Measurements from ENCODE around the gene BICDL1.

The BICDL1 gene

DNA sequence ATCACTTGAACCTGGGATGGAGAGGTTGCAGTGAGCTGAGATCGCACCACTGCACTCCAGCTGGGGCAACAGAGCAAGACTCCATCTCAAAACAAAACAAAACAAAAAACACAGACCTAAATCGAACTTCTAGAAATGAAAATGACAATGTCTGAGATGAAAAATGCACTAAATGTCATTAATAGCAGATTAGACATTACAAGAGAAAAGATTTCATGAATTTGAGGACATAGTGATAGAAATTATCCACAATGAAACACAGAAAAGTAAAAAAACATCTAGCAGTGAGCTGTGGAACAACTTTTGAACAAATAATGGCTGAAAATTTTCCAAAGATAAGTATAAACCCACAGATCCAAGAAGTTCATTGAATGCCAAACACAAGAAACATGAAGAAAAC lies 35.2 kb downstream of the BICDL1 start:
- no peak overlapping the region for H3K4me3 ChIP-seq (replicated peaks; ENCODE audit: insufficient read depth, low read length)
- H3K27me3 ChIP-seq (ENCODE audit: insufficient read depth, poor library complexity, severe bottlenecking) = no peaks in the 10 kb centered on the region
- TF ChIP-seq POLR2AphosphoS5 (IDR thresholded peaks at IDR 0.05; ENCODE audit: low read depth) = no peak
- TF ChIP-seq, protein P1, sequence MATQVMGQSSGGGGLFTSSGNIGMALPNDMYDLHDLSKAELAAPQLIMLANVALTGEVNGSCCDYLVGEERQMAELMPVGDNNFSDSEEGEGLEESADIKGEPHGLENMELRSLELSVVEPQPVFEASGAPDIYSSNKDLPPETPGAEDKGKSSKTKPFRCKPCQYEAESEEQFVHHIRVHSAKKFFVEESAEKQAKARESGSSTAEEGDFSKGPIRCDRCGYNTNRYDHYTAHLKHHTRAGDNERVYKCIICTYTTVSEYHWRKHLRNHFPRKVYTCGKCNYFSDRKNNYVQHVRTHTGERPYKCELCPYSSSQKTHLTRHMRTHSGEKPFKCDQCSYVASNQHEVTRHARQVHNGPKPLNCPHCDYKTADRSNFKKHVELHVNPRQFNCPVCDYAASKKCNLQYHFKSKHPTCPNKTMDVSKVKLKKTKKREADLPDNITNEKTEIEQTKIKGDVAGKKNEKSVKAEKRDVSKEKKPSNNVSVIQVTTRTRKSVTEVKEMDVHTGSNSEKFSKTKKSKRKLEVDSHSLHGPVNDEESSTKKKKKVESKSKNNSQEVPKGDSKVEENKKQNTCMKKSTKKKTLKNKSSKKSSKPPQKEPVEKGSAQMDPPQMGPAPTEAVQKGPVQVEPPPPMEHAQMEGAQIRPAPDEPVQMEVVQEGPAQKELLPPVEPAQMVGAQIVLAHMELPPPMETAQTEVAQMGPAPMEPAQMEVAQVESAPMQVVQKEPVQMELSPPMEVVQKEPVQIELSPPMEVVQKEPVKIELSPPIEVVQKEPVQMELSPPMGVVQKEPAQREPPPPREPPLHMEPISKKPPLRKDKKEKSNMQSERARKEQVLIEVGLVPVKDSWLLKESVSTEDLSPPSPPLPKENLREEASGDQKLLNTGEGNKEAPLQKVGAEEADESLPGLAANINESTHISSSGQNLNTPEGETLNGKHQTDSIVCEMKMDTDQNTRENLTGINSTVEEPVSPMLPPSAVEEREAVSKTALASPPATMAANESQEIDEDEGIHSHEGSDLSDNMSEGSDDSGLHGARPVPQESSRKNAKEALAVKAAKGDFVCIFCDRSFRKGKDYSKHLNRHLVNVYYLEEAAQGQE (IDR thresholded peaks at IDR 0.05; ENCODE audit: insufficient replicate concordance, low read depth) = no peak
- no peak for TF ChIP-seq GABPA (IDR thresholded peaks at IDR 0.05; ENCODE audit: low read depth)
- TF ChIP-seq CTCF (IDR thresholded peaks at IDR 0.05; ENCODE audit: insufficient read depth, low read length) = no peak
- no peak for TF ChIP-seq SPI1 (IDR thresholded peaks at IDR 0.05; ENCODE audit: borderline replicate concordance, low read depth)
- no peak overlapping the region for H3K27ac ChIP-seq (replicated peaks)
- no peak for DNase-seq (ENCODE audit: low read depth in 1 of 2, low spot score in 1 of 2)

DNA sequence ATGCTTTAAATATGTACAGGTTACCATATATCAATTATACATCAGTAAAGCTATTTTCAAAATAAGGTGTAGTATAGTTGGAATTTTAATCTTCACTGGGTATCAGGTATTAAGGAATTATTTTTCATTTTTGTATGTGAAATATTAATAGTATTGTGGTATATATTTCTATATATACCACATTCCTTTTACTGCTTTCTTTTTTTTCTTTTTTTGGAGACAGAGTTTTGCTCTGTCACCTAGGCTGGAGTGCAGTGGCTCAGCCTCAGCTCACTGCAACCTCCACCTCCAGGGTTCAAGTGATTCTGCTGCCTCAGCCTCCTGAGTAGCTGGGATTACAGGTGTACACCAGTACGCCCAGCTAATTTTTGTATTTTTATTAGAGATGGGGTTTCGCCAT lies 36.6 kb downstream of the BICDL1 start:
- DNase-seq (ENCODE audit: low read depth in 1 of 2, low spot score in 1 of 2) = no peak
- TF ChIP-seq, protein P1 (IDR thresholded peaks at IDR 0.05; ENCODE audit: insufficient replicate concordance, low read depth) = no peak
- TF ChIP-seq SPI1 (IDR thresholded peaks at IDR 0.05; ENCODE audit: borderline replicate concordance, low read depth) (no peak), POLR2AphosphoS5 (IDR thresholded peaks at IDR 0.05; ENCODE audit: low read depth) (no peak), GABPA (IDR thresholded peaks at IDR 0.05; ENCODE audit: low read depth) (no peak), CTCF (IDR thresholded peaks at IDR 0.05; ENCODE audit: insufficient read depth, low read length) (no peak)
- H3K27me3 ChIP-seq (ENCODE audit: insufficient read depth, poor library complexity, severe bottlenecking) = no peaks in the 10 kb centered on the region
- no peak overlapping the region for H3K27ac ChIP-seq (replicated peaks)
- no peak overlapping the region for H3K4me3 ChIP-seq (replicated peaks; ENCODE audit: insufficient read depth, low read length)

GRCh38 chr12:120032242-120032641 lies 43.2 kb downstream of the BICDL1 start:
- DNase-seq (ENCODE audit: low read depth in 1 of 2, low spot score in 1 of 2) = no peak
- no peak overlapping the region for H3K27ac ChIP-seq (replicated peaks)
- H3K4me3 ChIP-seq (replicated peaks; ENCODE audit: insufficient read depth, low read length) = no peak overlapping the region
- TF ChIP-seq POLR2AphosphoS5 (IDR thresholded peaks at IDR 0.05; ENCODE audit: low read depth) (no peak), SPI1 (IDR thresholded peaks at IDR 0.05; ENCODE audit: borderline replicate concordance, low read depth) (no peak), CTCF (IDR thresholded peaks at IDR 0.05; ENCODE audit: insufficient read depth, low read length) (no peak), GABPA (IDR thresholded peaks at IDR 0.05; ENCODE audit: low read depth) (no peak)
- TF ChIP-seq, protein P1 (IDR thresholded peaks at IDR 0.05; ENCODE audit: insufficient replicate concordance, low read depth) = no peak
- H3K27me3 ChIP-seq (ENCODE audit: insufficient read depth, poor library complexity, severe bottlenecking) = peaks cover 4% of the 10 kb centered on the region
